SK-N-SH (cell line): Measurements from ENCODE around the gene MNT. TPM values are rescaled to one million over a fixed set of nuclear protein-coding genes. Genes with fewer than 3 reads are reported as not detected.

Experiments used
- CTCF ChIA-PET: fragments of 300-600, 350-600 bp; formaldehyde crosslinking; extraction: SDS; loops from one replicate; lab custom pipeline; 2021; lab: Yijun Ruan, JAX
- POLR2A ChIA-PET: fragments of 350-600 bp; sonication (Branson Sonifier 250); formaldehyde crosslinking; extraction: SDS; loops from one replicate; lab custom pipeline; 2020; ENCODE audit warnings: antibody characterized with exemption, inconsistent platforms; lab: Yijun Ruan, JAX
- DNase-seq: peaks from one replicate; pipeline ENCODE4 v3.0.0; 2012
- H2AFZ ChIP-seq: fragments of 200-600 bp; sonication (generic); 2 replicates; pipeline ENCODE4 v1.8.1; 2016; ENCODE audit warnings: antibody characterized with exemption, mild to moderate bottlenecking, low read depth
- H3F3A ChIP-seq: fragments of 200-600 bp; sonication (generic); replicated peaks from 2 replicates; pipeline ENCODE3; 2016; ENCODE audit warnings: antibody characterized with exemption, mild to moderate bottlenecking; ENCODE audit not compliant: insufficient read depth
- H3K27ac ChIP-seq, 2 experiments: fragments of 200-500 bp in 1 of 2; fragments of 200-600 bp in 1 of 2; sonication (Bioruptor generic) in 1 of 2; sonication (generic), shearing (Covaris generic) in 1 of 2; 2 replicates each; pipeline versions ENCODE4 v1.5.1 to v1.6.1; 2014 to 2016; ENCODE audit warnings: low read depth in 2 of 2, inconsistent platforms in 1 of 2, low read length in 1 of 2, mild to moderate bottlenecking in 1 of 2, mixed read lengths in 1 of 2
- H3K27me3 ChIP-seq: fragments of 200-600 bp; sonication (generic), shearing (Covaris generic); 2 replicates; pipeline ENCODE4 v1.6.1; 2016; ENCODE audit warnings: mixed run types; ENCODE audit not compliant: insufficient read depth
- H3K36me3 ChIP-seq, 2 experiments: fragments of 200-500 bp in 1 of 2; fragments of 200-600 bp in 1 of 2; sonication (Bioruptor generic) in 1 of 2; sonication (generic) in 1 of 2; replicated peaks in 1 of 2; 2 replicates each; pipeline versions ENCODE3 to v1.5.1; 2014 to 2016; ENCODE audit warnings: low read length in 1 of 2, mild to moderate bottlenecking in 1 of 2; ENCODE audit not compliant: insufficient read depth in 2 of 2, control insufficient read depth in 1 of 2
- H3K4me1 ChIP-seq, 2 experiments: fragments of 200-500 bp in 1 of 2; fragments of 200-600 bp in 1 of 2; sonication (Bioruptor generic) in 1 of 2; sonication (generic), shearing (Covaris generic) in 1 of 2; 2 replicates each; pipeline versions ENCODE4 v1.5.1 to v1.6.1; 2014 to 2016; ENCODE audit warnings: low read depth in 1 of 2, low read length in 1 of 2, mixed run types in 1 of 2; ENCODE audit not compliant: insufficient read depth in 2 of 2, control insufficient read depth in 1 of 2
- H3K4me2 ChIP-seq: fragments of 200-600 bp; sonication (generic), shearing (Covaris generic); 2 replicates; pipeline ENCODE4 v1.6.1; 2017; ENCODE audit warnings: mixed run types
- H3K4me3 ChIP-seq, 2 experiments: fragments of 200-500 bp in 1 of 2; fragments of 200-600 bp in 1 of 2; sonication (Bioruptor generic) in 1 of 2; sonication (generic), shearing (Covaris generic) in 1 of 2; 2 replicates each; pipeline versions ENCODE4 v1.5.1 to v1.8.1; 2014 to 2016; ENCODE audit warnings: low read depth in 2 of 2, inconsistent platforms in 1 of 2, low read length in 1 of 2, mild to moderate bottlenecking in 1 of 2, mixed read lengths in 1 of 2, moderate library complexity in 1 of 2
- H3K79me2 ChIP-seq: fragments of 200-600 bp; sonication (generic); 2 replicates; pipeline ENCODE4 v1.8.1; 2017; ENCODE audit warnings: mild to moderate bottlenecking; ENCODE audit not compliant: insufficient read depth
- H3K9ac ChIP-seq: fragments of 200-600 bp; sonication (generic); 2 replicates; pipeline ENCODE4 v1.6.1; 2017; ENCODE audit warnings: mixed run types
- H3K9me2 ChIP-seq: fragments of 200-600 bp; sonication (generic); 2 replicates; pipeline ENCODE4 v1.6.1; 2017; ENCODE audit warnings: mixed run types
- H3K9me3 ChIP-seq: fragments of 200-600 bp; sonication (generic); 2 replicates; pipeline ENCODE4 v1.6.1; 2017; ENCODE audit warnings: mixed run types, mild to moderate bottlenecking, moderate library complexity
- H4K20me1 ChIP-seq: fragments of 200-600 bp; sonication (generic); 2 replicates; pipeline ENCODE4 v1.6.1; 2017; ENCODE audit warnings: mild to moderate bottlenecking, mixed run types; ENCODE audit not compliant: insufficient read depth
- CHD2 ChIP-seq: fragments of 150-350 bp; IDR thresholded peaks from 2 replicates; pipeline ENCODE4 v1.6.1; 2018; ENCODE audit warnings: low read length; ENCODE audit not compliant: partially characterized antibody
- FOXM1 ChIP-seq: IDR thresholded peaks from 2 replicates; pipeline ENCODE4 v1.4.0; 2012; ENCODE audit warnings: low read depth, mild to moderate bottlenecking
- RFX5 ChIP-seq: IDR thresholded peaks from 2 replicates; pipeline ENCODE4 v1.6.1; 2012; ENCODE audit warnings: mild to moderate bottlenecking, improper control_type of control experiment, low read length
- RXRA ChIP-seq: IDR thresholded peaks from 2 replicates; pipeline ENCODE4 v1.4.0; 2012; ENCODE audit warnings: low read depth, mild to moderate bottlenecking, borderline replicate concordance
- SIN3A ChIP-seq: IDR thresholded peaks from 2 replicates; pipeline ENCODE4 v1.6.1; 2012; ENCODE audit warnings: low read depth, mild to moderate bottlenecking, low read length, moderate library complexity, borderline replicate concordance
- SMC3 ChIP-seq: IDR thresholded peaks from 2 replicates; pipeline ENCODE4 v1.6.1; 2012; ENCODE audit warnings: low read depth, low read length, improper control_type of control experiment
- TCF12 ChIP-seq: IDR thresholded peaks from 2 replicates; pipeline ENCODE4 v1.4.0; 2012
- YY1 ChIP-seq: IDR thresholded peaks from 2 replicates; pipeline ENCODE4 v1.4.0; 2012; ENCODE audit warnings: low read depth, mild to moderate bottlenecking
- WGBS: methylation state at CpG from one replicate; pipeline ENCODE4 v1.1.6; 2017; ENCODE audit warnings: low lambda C conversion rate; 5-methylcytosine and 5-hydroxymethylcytosine counted together
- polyA plus RNA-seq, 3 experiments: library from polyadenylated mRNA; depleted of rRNA; stranded (reverse); fragments of >200 nt; gene quantifications; 2 replicates each; pipeline ENCODE4 v1.2.3, GENCODE V29; 2012
- TF ChIP-seq, protein P1 (sequence below): IDR thresholded peaks from 2 replicates; pipeline ENCODE4 v1.4.0; 2012; ENCODE audit warnings: low read depth
- TF ChIP-seq, protein P2 (sequence below): fragments of 200-600 bp; sonication (generic); IDR thresholded peaks from 2 replicates; pipeline ENCODE4 v1.6.1; 2017; ENCODE audit warnings: antibody characterized with exemption, mild to moderate bottlenecking, moderate library complexity
- TF ChIP-seq, protein P3 (sequence below): IDR thresholded peaks from 2 replicates; pipeline ENCODE4 v1.6.1; 2012; ENCODE audit warnings: mild to moderate bottlenecking, low read depth, low read length, moderate library complexity

The MNT gene
- polyA plus RNA-seq, 1 of the 3 experiments (the other 2 are of a cell fraction): 7.1 TPM

DNA sequence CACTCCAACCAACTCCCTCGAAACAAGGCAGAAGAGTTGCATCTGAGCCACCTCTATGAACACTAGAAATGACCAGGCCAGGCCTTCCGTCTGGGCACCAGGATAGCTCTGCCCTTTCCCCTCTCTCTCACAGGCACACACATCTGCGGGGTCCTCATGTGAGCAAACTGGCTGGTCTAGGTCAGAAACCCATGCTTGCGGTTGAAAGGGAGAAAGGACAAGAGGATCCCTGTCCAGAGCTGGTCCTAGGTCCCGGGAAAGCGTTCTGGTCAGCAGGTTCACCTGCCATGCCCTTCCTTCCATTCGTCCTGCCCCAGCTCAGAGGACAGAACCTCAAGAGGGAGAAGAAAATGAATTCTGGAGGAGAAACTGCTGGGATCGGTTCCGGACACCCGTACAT, 2.7 kb downstream of the MNT start (continued):
- TF ChIP-seq, protein P1, sequence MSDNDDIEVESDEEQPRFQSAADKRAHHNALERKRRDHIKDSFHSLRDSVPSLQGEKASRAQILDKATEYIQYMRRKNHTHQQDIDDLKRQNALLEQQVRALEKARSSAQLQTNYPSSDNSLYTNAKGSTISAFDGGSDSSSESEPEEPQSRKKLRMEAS: no peak

DNA sequence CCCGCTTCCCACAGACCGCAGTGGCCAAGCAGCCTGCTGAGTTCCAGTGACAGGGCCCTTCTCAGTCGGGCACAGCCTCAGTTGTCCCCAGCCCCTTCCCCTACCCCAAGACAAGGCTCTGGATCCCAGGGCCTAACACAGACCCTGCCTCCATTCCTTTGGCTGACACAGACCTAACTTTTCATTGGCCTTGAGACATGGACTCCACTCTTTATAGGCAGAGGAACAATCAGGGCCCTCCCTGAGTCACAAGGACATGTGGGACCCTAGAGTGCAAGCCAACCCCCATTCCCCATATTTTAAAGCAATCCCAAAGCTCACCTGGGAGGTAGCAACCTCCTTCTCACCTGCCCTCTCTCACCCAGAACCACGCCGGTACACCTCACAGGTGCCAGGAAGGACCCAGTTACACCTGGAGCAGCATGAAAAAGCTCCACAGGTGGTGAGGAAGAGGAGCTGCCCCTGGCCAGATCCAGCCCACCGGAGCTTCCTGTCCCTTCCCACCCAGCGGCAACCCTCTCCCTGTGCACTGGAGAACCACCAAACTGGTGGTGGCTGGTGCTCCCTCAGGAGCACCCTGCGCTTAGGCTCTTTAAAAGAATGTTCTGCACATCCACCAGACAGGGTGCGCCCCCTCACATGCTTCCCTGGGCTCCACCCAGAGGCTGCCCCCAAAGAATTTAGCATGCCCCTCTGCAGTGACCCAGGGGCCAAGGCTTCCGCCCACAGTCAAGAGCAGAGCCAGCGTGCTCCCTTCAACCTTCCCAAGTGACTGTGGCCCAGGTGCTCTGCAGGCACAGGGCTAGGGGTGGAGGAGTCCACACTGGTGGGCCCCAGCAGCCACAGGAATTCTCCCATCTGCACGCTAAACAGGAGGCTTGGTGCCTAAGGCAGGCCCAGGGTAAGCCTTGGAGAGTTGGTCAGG, 3.4 kb downstream of the MNT start:
- Histone ChIP-seq H3K36me3 (no peaks in the 10 kb centered on the region), H3K27me3 (no peaks in the 10 kb centered on the region), H3K27ac (peak overlapping the region; percentile 97 to 100), H3K79me2 (peaks cover 54% of the 10 kb centered on the region), H3K9me3 (no peaks in the 10 kb centered on the region), H2AFZ (no peak overlapping the region), H3K4me2 (peak overlapping the region; percentile 98; the same call in 1 of the 2 replicates), H3K4me3 (peak overlapping the region; percentile 43 to 60; a peak in 3 of 4 replicates), H3K4me1 (peaks cover 38 to 52% of the 10 kb centered on the region in 2 experiments), H4K20me1 (peaks cover 12% of the 10 kb centered on the region; the same call in 1 of the 2 replicates), H3K9me2 (no peaks in the 10 kb centered on the region), H3F3A (peaks cover 23% of the 10 kb centered on the region), H3K9ac (peak overlapping the region; percentile 57; the same call in 1 of the 2 replicates)
- POLR2A ChIA-PET: interaction anchor here (1.9 kb wide), 1 partner anchor 15 kb away, joined by 4 read pairs; no protein-coding TSS in a partner anchor
- no peak for TF ChIP-seq TCF12
- TF ChIP-seq YY1: no peak
- TF ChIP-seq, protein P2, sequence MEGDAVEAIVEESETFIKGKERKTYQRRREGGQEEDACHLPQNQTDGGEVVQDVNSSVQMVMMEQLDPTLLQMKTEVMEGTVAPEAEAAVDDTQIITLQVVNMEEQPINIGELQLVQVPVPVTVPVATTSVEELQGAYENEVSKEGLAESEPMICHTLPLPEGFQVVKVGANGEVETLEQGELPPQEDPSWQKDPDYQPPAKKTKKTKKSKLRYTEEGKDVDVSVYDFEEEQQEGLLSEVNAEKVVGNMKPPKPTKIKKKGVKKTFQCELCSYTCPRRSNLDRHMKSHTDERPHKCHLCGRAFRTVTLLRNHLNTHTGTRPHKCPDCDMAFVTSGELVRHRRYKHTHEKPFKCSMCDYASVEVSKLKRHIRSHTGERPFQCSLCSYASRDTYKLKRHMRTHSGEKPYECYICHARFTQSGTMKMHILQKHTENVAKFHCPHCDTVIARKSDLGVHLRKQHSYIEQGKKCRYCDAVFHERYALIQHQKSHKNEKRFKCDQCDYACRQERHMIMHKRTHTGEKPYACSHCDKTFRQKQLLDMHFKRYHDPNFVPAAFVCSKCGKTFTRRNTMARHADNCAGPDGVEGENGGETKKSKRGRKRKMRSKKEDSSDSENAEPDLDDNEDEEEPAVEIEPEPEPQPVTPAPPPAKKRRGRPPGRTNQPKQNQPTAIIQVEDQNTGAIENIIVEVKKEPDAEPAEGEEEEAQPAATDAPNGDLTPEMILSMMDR: no peak
- no peak for TF ChIP-seq CHD2
- TF ChIP-seq, protein P3, sequence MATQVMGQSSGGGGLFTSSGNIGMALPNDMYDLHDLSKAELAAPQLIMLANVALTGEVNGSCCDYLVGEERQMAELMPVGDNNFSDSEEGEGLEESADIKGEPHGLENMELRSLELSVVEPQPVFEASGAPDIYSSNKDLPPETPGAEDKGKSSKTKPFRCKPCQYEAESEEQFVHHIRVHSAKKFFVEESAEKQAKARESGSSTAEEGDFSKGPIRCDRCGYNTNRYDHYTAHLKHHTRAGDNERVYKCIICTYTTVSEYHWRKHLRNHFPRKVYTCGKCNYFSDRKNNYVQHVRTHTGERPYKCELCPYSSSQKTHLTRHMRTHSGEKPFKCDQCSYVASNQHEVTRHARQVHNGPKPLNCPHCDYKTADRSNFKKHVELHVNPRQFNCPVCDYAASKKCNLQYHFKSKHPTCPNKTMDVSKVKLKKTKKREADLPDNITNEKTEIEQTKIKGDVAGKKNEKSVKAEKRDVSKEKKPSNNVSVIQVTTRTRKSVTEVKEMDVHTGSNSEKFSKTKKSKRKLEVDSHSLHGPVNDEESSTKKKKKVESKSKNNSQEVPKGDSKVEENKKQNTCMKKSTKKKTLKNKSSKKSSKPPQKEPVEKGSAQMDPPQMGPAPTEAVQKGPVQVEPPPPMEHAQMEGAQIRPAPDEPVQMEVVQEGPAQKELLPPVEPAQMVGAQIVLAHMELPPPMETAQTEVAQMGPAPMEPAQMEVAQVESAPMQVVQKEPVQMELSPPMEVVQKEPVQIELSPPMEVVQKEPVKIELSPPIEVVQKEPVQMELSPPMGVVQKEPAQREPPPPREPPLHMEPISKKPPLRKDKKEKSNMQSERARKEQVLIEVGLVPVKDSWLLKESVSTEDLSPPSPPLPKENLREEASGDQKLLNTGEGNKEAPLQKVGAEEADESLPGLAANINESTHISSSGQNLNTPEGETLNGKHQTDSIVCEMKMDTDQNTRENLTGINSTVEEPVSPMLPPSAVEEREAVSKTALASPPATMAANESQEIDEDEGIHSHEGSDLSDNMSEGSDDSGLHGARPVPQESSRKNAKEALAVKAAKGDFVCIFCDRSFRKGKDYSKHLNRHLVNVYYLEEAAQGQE: no peak
- no peak for TF ChIP-seq SIN3A
- TF ChIP-seq FOXM1: no peak
- no peak for TF ChIP-seq RFX5
- no peak for TF ChIP-seq RXRA
- TF ChIP-seq SMC3: no peak
- CTCF ChIA-PET: interaction anchor here (0.9 to 27.8 kb wide), 3 partner anchors 16 to 22 kb away, joined by 3 to 654 read pairs (median 5); no protein-coding TSS in a partner anchor
- 83% methylated on average over 11 of the region's 12 CpGs for WGBS
- DNase-seq: no peak
